Measurements from ENCODE around the gene KLRC4.
"Not testable (repeated sequence)": the region's sequence is repeated elsewhere in the genome, so short reads cannot be mapped to it uniquely, and the experiment has no call there.

Gene KLRC4

GRCh38 chr12:10397296-10397695 lies 12.3 kb downstream of the KLRC4 start:
- no peak for DNase-seq (ENCODE audit: low spot score)

- DNase-seq (ENCODE audit: low spot score) = not testable (repeated sequence)
Observed at GRCh38 chr12:10396176-10396575, 13.4 kb downstream of the KLRC4 start.

GRCh38 chr12:10395390-10395998 lies 14.1 kb downstream of the KLRC4 start:
- no peak for DNase-seq (ENCODE audit: low spot score)

- not testable (repeated sequence) for DNase-seq (ENCODE audit: low spot score)
Observed at GRCh38 chr12:10394531-10395152, 14.9 kb downstream of the KLRC4 start.

GRCh38 chr12:10393291-10393690 lies 16.3 kb downstream of the KLRC4 start:
- DNase-seq (ENCODE audit: low spot score) = no peak

- DNase-seq (ENCODE audit: low spot score) = peak; percentile 2
Observed at GRCh38 chr12:10392394-10392930, 17.1 kb downstream of the KLRC4 start.

- DNase-seq (ENCODE audit: low spot score) = not testable (repeated sequence)
Observed at GRCh38 chr12:10390991-10391390, 18.6 kb downstream of the KLRC4 start.

- no peak for DNase-seq (ENCODE audit: low spot score)
Observed at GRCh38 chr12:10389904-10390303, 19.7 kb downstream of the KLRC4 start, which contains the start of gene KLRK1. TSS of gene KLRK1 (minus strand) at chr12:10390041. CDS start at chr12:10388810, 1,231 bp downstream.

GRCh38 chr12:10388624-10389413 lies 20.7 kb downstream of the KLRC4 start:
- DNase-seq (ENCODE audit: low spot score) = no peak

- DNase-seq (ENCODE audit: low spot score) = not testable (repeated sequence)
Observed at GRCh38 chr12:10387498-10387897, 22.1 kb downstream of the KLRC4 start.

GRCh38 chr12:10386857-10387256 lies 22.7 kb downstream of the KLRC4 start:
- DNase-seq (ENCODE audit: low spot score) = no peak

GRCh38 chr12:10385166-10385613 lies 24.4 kb downstream of the KLRC4 start:
- DNase-seq (ENCODE audit: low spot score) = no peak

GRCh38 chr12:10384191-10384590 lies 25.4 kb downstream of the KLRC4 start:
- DNase-seq (ENCODE audit: low spot score) = no peak

- no peak for DNase-seq (ENCODE audit: low spot score)
Observed at GRCh38 chr12:10381928-10382628, 27.5 kb downstream of the KLRC4 start.

GRCh38 chr12:10378737-10379136 lies 30.8 kb downstream of the KLRC4 start:
- DNase-seq (ENCODE audit: low spot score) = not testable (repeated sequence)

GRCh38 chr12:10374624-10375018 lies 34.9 kb downstream of the KLRC4 start:
- DNase-seq (ENCODE audit: low spot score) = no peak

- DNase-seq (ENCODE audit: low spot score) = no peak
Observed at GRCh38 chr12:10372559-10372958, 37.0 kb downstream of the KLRC4 start.

GRCh38 chr12:10371893-10372535 lies 37.5 kb downstream of the KLRC4 start:
- DNase-seq (ENCODE audit: low spot score) = not testable (repeated sequence)

GRCh38 chr12:10369557-10370415 lies 39.8 kb downstream of the KLRC4 start:
- no peak for DNase-seq (ENCODE audit: low spot score)
